H1 (cell line): ENCODE data around the gene PTPRE. TPM values are rescaled to one million over a fixed set of nuclear protein-coding genes. Genes with fewer than 3 reads are reported as not detected.

ENCODE experiments used
- RBBP5 ChIP-seq: IDR thresholded peaks from 2 replicates; pipeline ENCODE4 v1.7.1; 2012; ENCODE audit warnings: low read depth, mild to moderate bottlenecking, inconsistent platforms, low read length, moderate library complexity, borderline replicate concordance
- RNF2 ChIP-seq: fragments of 200-900, 300-1000 bp; sonication (generic); IDR thresholded peaks from 2 replicates; pipeline ENCODE4 v1.7.1; 2016; ENCODE audit warnings: borderline replicate concordance, low read depth, mild to moderate bottlenecking, antibody characterized with exemption, low read length; ENCODE audit not compliant: poor library complexity, severe bottlenecking; ENCODE audit errors: missing control alignments
- polyA plus RNA-seq, 7 experiments: library from polyadenylated mRNA; depleted of rRNA in 3 of 7; stranded (reverse) in 5 of 7; unstranded in 2 of 7; fragments of >200 nt in 5 of 7; fragments of 200-250 nt in 2 of 7; gene quantifications; 1 replicate in 5 of 7; 2 replicates in 1 of 7; 4 replicates in 1 of 7; pipeline versions ENCODE4 v1.2.1 to v1.2.3, GENCODE V29; 2011 to 2013; ENCODE audit warnings: missing spikeins in 2 of 7, mixed read lengths in 2 of 7
- total RNA-seq: library from RNA; stranded (reverse); fragmentation: NEBNext Ultra II Directional; extraction: Animal tissue kit (Norgen Biotek cat#: 25700); gene quantifications from 2 replicates; pipeline ENCODE4 v1.2.1, GENCODE V29; 2021

The PTPRE gene
- total and polyA plus RNA-seq, 2 of the 8 experiments (the other 6 are each of a cell fraction or from before 2014, with no cell fraction given), result 0.33 to 0.54 TPM

GRCh38 chr10:127882391-127882790, 24.5 kb upstream of the PTPRE start (continued):
- no peak for TF ChIP-seq RBBP5
- TF ChIP-seq RNF2, result no peak
